Keratinocyte (primary cell): Measurements from ENCODE around the gene DPP10.

ENCODE experiments used
- CTCF ChIP-seq, 3 experiments: IDR thresholded peaks in 1 of 3; conservative IDR thresholded peaks in 1 of 3; optimal IDR thresholded peaks in 1 of 3; 2 replicates in 2 of 3; 3 replicates in 1 of 3; pipeline versions ENCODE3 to v1.5.1; 2011; ENCODE audit warnings: low read length in 3 of 3, mild to moderate bottlenecking in 3 of 3, moderate library complexity in 2 of 3, control low read depth in 1 of 3, inconsistent platforms in 1 of 3; ENCODE audit not compliant: insufficient read depth in 2 of 3; ENCODE audit errors: extremely low read depth in 1 of 3
- EZH2 ChIP-seq: IDR thresholded peaks from one replicate; pipeline ENCODE4 v1.6.1; 2012; ENCODE audit warnings: inconsistent platforms, mild to moderate bottlenecking, low read length, moderate library complexity

GRCh38 chr2:115174651-115175050 lies 732.2 kb downstream of the DPP10 start:
- TF ChIP-seq CTCF (optimal IDR thresholded peaks at IDR 0.05 in 1 of 3, IDR thresholded peaks at IDR 0.05 in 1 of 3, conservative IDR thresholded peaks at IDR 0.05 in 1 of 3; ENCODE audit: extremely low read depth in 1 of 3, insufficient read depth in 2 of 3, low read length in 3 of 3) (no peak), EZH2 (no peak)
